ENCODE results near the gene ALKAL2. TPM values are rescaled to one million over a fixed set of nuclear protein-coding genes. Genes with fewer than 3 reads are reported as not detected.

Gene ALKAL2
- total and polyA plus RNA-seq, 2 of the 13 experiments (the other 11 are each of a cell fraction or from before 2014, with no cell fraction given) = 0.22 to 1.7 TPM

GRCh38 chr2:234421-234820, 53.5 kb downstream of the ALKAL2 start (continued):
- no peak for TF ChIP-seq SRSF9 (IDR thresholded peaks at IDR 0.05; ENCODE audit: borderline replicate concordance, insufficient read depth, low read depth, low read length, poor library complexity, severe bottlenecking)
- TF ChIP-seq SOX5 (CRISPR knock-in tag; IDR thresholded peaks at IDR 0.05; ENCODE audit: borderline replicate concordance) = peak; percentile 36; the same call in 1 of the 2 replicates
- 0 out of 2 replicates have a peak, but pooled peaks have one; percentile 28 for TF ChIP-seq IRF2 (CRISPR knock-in tag; IDR thresholded peaks at IDR 0.05)
- TF ChIP-seq TARDBP (CRISPR knock-in tag; IDR thresholded peaks at IDR 0.05) = 0 out of 2 replicates have a peak, but pooled peaks have one; percentile 22
- no peak for TF ChIP-seq ZNF747 (CRISPR knock-in tag; IDR thresholded peaks at IDR 0.05; ENCODE audit: borderline replicate concordance)
- no peak for TF ChIP-seq MTA1 (CRISPR knock-in tag; IDR thresholded peaks at IDR 0.05; ENCODE audit: borderline replicate concordance)
- TF ChIP-seq EP300 (IDR thresholded peaks at IDR 0.05; ENCODE audit: low read depth in 2 of 2, low read length in 2 of 2) = no peak
- no peak for TF ChIP-seq EP300 (CRISPR knock-in tag; IDR thresholded peaks at IDR 0.05; ENCODE audit: borderline replicate concordance)
- 0 out of 2 replicates have a peak, but pooled peaks have one; percentile 9 for TF ChIP-seq ETV5 (CRISPR knock-in tag; IDR thresholded peaks at IDR 0.05; ENCODE audit: borderline replicate concordance)
- TF ChIP-seq CBX5 (CRISPR knock-in tag; IDR thresholded peaks at IDR 0.05; ENCODE audit: borderline replicate concordance) = 0 out of 2 replicates have a peak, but pooled peaks have one; percentile 12
- TF ChIP-seq HOXA5 (CRISPR knock-in tag; IDR thresholded peaks at IDR 0.05) = no peak
- no peak for TF ChIP-seq U2AF2 (IDR thresholded peaks at IDR 0.05; ENCODE audit: low read depth, low read length)
- TF ChIP-seq AHDC1 (CRISPR knock-in tag; IDR thresholded peaks at IDR 0.05; ENCODE audit: borderline replicate concordance) = 0 out of 2 replicates have a peak, but pooled peaks have one; percentile 43
- TF ChIP-seq FOXA3 (CRISPR knock-in tag; IDR thresholded peaks at IDR 0.05) = peak; percentile 37; the same call in 1 of the 2 replicates
- peak; percentile 94 for TF ChIP-seq ZNF263 (CRISPR knock-in tag; IDR thresholded peaks at IDR 0.05)
- no peak for TF ChIP-seq TGIF2 (CRISPR knock-in tag; IDR thresholded peaks at IDR 0.05)
- no peak for TF ChIP-seq ATRX (CRISPR knock-in tag; IDR thresholded peaks at IDR 0.05; ENCODE audit: borderline replicate concordance)
- peak; percentile 16; the same call in 1 of the 2 replicates for TF ChIP-seq ZNF331 (CRISPR knock-in tag; IDR thresholded peaks at IDR 0.05)

Measured in HepG2 (cell line).